SU-DHL-6 (cell line): ENCODE measurements around the gene NOTCH4.

Source experiments
- H2AFZ ChIP-seq: fragments of 200-600 bp; sonication (generic); 2 replicates; pipeline ENCODE4 v1.6.1; 2014; ENCODE audit warnings: low read depth, mild to moderate bottlenecking, moderate library complexity, mixed read lengths, antibody characterized with exemption, low read length; ENCODE audit not compliant: severe bottlenecking
- H3F3A ChIP-seq: fragments of 200-600 bp; shearing (Covaris generic); 2 replicates; pipeline ENCODE4 v1.6.0; 2016; ENCODE audit warnings: antibody characterized with exemption, mild to moderate bottlenecking; ENCODE audit not compliant: insufficient read depth
- H3K27ac ChIP-seq: fragments of 200-600 bp; sonication (generic); 2 replicates; pipeline ENCODE4 v1.5.1; 2016; ENCODE audit warnings: low read depth, mild to moderate bottlenecking, low read length, moderate library complexity, mixed read lengths
- H3K27me3 ChIP-seq: fragments of 200-600 bp; sonication (generic), shearing (Covaris generic); 2 replicates; pipeline ENCODE4 v1.6.0; 2014; ENCODE audit warnings: mild to moderate bottlenecking, low read length
- H3K36me3 ChIP-seq: fragments of 200-600 bp; sonication (generic); 2 replicates; pipeline ENCODE4 v1.6.1; 2014; ENCODE audit warnings: mild to moderate bottlenecking, low read length, mixed read lengths
- H3K4me2 ChIP-seq: fragments of 300-600, 200-600 bp; shearing (Covaris generic), sonication (generic); 2 replicates; pipeline ENCODE4 v1.6.0; 2014; ENCODE audit warnings: low read length, low read depth, mild to moderate bottlenecking; ENCODE audit not compliant: poor library complexity, severe bottlenecking
- H3K4me3 ChIP-seq: fragments of 200-600 bp; sonication (generic); 2 replicates; pipeline ENCODE4 v1.5.1; 2014; ENCODE audit warnings: antibody characterized with exemption, low read length, mild to moderate bottlenecking, mixed read lengths; ENCODE audit not compliant: insufficient read depth, poor library complexity, severe bottlenecking
- H3K79me2 ChIP-seq: fragments of 200-600 bp; sonication (generic); 2 replicates; pipeline ENCODE4 v1.6.1; 2014; ENCODE audit warnings: mild to moderate bottlenecking, low read length, moderate library complexity; ENCODE audit not compliant: insufficient read depth
- H3K9ac ChIP-seq: fragments of 200-600 bp; sonication (generic); 2 replicates; pipeline ENCODE4 v1.7.0; 2014; ENCODE audit warnings: mild to moderate bottlenecking, low read length
- H3K9me2 ChIP-seq: fragments of 200-600 bp; sonication (generic); replicated peaks from 2 replicates; pipeline ENCODE4 v1.6.1; 2014; ENCODE audit warnings: low read length; ENCODE audit not compliant: insufficient read depth
- H3K9me3 ChIP-seq: fragments of 200-600 bp; sonication (generic); 2 replicates; pipeline ENCODE4 v1.6.1; 2014; ENCODE audit warnings: low read length, mixed read lengths; ENCODE audit not compliant: insufficient read depth
- H4K20me1 ChIP-seq: fragments of 200-600 bp; sonication (generic); 2 replicates; pipeline ENCODE4 v1.6.1; 2014; ENCODE audit warnings: low read depth, mild to moderate bottlenecking, antibody characterized with exemption, low read length, moderate library complexity, mixed read lengths
- CTCF ChIP-seq: fragments of 200-600 bp; sonication (generic); IDR thresholded peaks from one replicate; pipeline ENCODE4 v1.5.1; 2017; ENCODE audit warnings: antibody characterized with exemption, mild to moderate bottlenecking, low read length, moderate library complexity; ENCODE audit not compliant: insufficient read depth, poor library complexity, severe bottlenecking
- EZH2phosphoT487 ChIP-seq: fragments of 200-600 bp; sonication (generic), shearing (Covaris generic); conservative IDR thresholded peaks from 2 replicates; pipeline ENCODE4 v1.6.1; 2018; ENCODE audit warnings: mild to moderate bottlenecking, antibody characterized with exemption, low read length, moderate library complexity, mixed read lengths

The NOTCH4 gene

GRCh38 chr6:32146687-32147086, 77.2 kb downstream of the NOTCH4 start:
- H2AFZ ChIP-seq = no peak overlapping the region
- H4K20me1 ChIP-seq = no peaks in the 10 kb centered on the region
- H3K4me2 ChIP-seq = no peak overlapping the region
- H3K36me3 ChIP-seq = no peaks in the 10 kb centered on the region
- no peak overlapping the region for H3K4me3 ChIP-seq
- no peaks in the 10 kb centered on the region for H3K9me3 ChIP-seq
- H3K9me2 ChIP-seq = no peaks in the 10 kb centered on the region
- no peaks in the 10 kb centered on the region for H3F3A ChIP-seq
- TF ChIP-seq CTCF = no peak
- H3K27ac ChIP-seq = no peak overlapping the region
- no peaks in the 10 kb centered on the region for H3K79me2 ChIP-seq
- H3K27me3 ChIP-seq = no peaks in the 10 kb centered on the region
- H3K9ac ChIP-seq = no peak overlapping the region

GRCh38 chr6:32146287-32146686, 77.6 kb downstream of the NOTCH4 start:
- Histone ChIP-seq H3K4me3 (no peak overlapping the region), H3F3A (no peaks in the 10 kb centered on the region), H3K79me2 (no peaks in the 10 kb centered on the region), H3K4me2 (no peak overlapping the region), H3K27me3 (no peaks in the 10 kb centered on the region), H3K9me2 (no peaks in the 10 kb centered on the region), H3K36me3 (no peaks in the 10 kb centered on the region), H3K9me3 (no peaks in the 10 kb centered on the region), H4K20me1 (no peaks in the 10 kb centered on the region), H3K27ac (no peak overlapping the region), H2AFZ (no peak overlapping the region), H3K9ac (no peak overlapping the region)
- TF ChIP-seq CTCF = no peak
- TF ChIP-seq EZH2phosphoT487 = no peak
